ENCODE results near the gene C1orf74.

Gene C1orf74

DNA sequence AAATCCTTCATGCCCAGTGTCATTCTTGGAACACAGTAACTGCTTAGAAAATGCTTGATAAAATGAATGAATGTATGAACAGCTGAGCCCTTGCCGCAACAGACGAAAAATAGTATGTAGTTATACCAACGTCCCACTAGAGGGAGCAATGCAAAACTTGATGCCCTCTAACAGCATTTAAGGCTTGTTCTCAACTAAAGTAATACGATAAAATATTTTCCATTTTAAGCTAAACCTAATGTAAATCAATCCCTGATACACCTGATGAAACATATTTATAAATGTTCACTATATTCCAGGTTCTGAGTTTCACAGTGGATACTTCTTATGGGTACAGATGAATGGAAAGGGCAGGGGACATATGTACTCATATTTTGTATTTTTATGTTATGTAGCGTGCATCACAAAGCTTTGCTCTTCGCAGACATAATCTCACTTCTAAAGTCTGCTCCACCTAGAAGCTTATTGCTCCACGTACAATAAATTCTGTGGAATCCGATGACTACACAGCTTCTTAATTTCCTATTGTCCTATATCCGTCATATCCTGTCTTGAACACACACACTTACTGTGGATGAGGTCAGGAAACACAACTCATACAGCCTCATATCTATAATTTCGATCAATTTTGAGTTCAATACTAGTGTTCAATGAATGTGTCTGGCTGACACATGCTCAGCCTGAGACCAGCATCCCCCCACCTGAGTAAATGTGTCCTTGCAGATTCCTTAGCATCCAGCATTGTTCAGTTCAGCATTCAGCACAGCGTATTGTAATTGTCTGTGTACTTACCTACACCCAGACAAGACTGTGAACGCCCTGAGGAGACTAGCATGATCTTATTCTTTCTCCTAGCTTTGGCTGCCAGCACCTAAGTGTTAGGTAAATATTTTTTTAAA lies 39.0 kb upstream of the C1orf74 start:
- no peak overlapping the region for H3K4me3 ChIP-seq (ENCODE audit: low read depth, low read length)
- TF ChIP-seq, protein P1, sequence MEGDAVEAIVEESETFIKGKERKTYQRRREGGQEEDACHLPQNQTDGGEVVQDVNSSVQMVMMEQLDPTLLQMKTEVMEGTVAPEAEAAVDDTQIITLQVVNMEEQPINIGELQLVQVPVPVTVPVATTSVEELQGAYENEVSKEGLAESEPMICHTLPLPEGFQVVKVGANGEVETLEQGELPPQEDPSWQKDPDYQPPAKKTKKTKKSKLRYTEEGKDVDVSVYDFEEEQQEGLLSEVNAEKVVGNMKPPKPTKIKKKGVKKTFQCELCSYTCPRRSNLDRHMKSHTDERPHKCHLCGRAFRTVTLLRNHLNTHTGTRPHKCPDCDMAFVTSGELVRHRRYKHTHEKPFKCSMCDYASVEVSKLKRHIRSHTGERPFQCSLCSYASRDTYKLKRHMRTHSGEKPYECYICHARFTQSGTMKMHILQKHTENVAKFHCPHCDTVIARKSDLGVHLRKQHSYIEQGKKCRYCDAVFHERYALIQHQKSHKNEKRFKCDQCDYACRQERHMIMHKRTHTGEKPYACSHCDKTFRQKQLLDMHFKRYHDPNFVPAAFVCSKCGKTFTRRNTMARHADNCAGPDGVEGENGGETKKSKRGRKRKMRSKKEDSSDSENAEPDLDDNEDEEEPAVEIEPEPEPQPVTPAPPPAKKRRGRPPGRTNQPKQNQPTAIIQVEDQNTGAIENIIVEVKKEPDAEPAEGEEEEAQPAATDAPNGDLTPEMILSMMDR (IDR thresholded peaks at IDR 0.05; ENCODE audit: borderline replicate concordance, insufficient read depth, low read depth, low read length): peak; percentile 67

DNA sequence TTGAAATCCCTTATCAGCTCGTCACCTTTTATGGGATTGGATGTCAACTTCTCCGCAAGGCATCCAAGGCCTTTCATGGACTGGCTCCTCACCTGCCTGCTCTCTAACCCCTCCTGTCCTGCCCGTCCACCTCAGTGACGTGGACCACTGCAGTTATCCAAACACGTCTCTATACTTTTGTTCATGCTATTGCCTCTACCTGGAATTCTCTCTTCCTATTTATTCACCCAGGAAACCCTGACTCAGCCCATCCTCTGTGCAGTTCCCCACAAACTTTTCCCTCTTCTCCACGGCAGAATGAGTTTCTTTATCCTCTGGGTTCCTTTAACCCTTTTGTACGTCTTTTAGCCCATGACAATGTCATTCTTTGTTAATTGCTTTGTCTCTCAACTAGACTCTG lies 38.3 kb upstream of the C1orf74 start:
- TF ChIP-seq, protein P1 (IDR thresholded peaks at IDR 0.05; ENCODE audit: borderline replicate concordance, insufficient read depth, low read depth, low read length): no peak

GRCh38 chr1:209820986-209821385 lies 36.6 kb upstream of the C1orf74 start:
- TF ChIP-seq, protein P1 (IDR thresholded peaks at IDR 0.05; ENCODE audit: borderline replicate concordance, insufficient read depth, low read depth, low read length): no peak
- H3K4me3 ChIP-seq (ENCODE audit: low read depth, low read length): no peak overlapping the region

More for the DNA sequence above, 38.3 kb upstream of the C1orf74 start:
- no peak overlapping the region for H3K4me3 ChIP-seq (ENCODE audit: low read depth, low read length)

- H3K4me3 ChIP-seq (ENCODE audit: low read depth, low read length): no peak overlapping the region
- TF ChIP-seq, protein P1 (IDR thresholded peaks at IDR 0.05; ENCODE audit: borderline replicate concordance, insufficient read depth, low read depth, low read length): no peak
These were observed 34.7 kb upstream of the C1orf74 start for GRCh38 chr1:209819058-209819457.

DNA sequence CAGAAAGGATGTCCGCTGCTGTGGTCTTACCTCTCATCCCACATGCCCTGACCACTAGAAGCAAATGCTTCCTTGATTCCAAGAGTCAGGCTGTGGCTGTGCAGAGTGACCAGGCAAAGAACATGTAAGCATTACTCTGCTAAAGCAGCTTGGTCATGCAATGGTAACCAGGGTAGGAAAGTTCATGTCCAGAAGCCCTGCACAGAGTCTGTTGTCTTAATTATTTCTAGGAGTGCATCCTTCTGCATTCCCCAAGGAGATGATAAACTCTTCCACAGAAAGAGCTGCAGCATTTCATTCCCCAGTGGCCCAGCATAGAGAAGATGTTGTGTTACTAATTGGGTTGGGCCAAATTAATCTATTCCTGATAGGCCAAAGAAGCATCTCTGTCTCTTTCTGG lies 33.3 kb upstream of the C1orf74 start:
- H3K4me3 ChIP-seq (ENCODE audit: low read depth, low read length): no peak overlapping the region
- TF ChIP-seq, protein P1 (IDR thresholded peaks at IDR 0.05; ENCODE audit: borderline replicate concordance, insufficient read depth, low read depth, low read length): no peak

- H3K4me3 ChIP-seq (ENCODE audit: low read depth, low read length): no peak overlapping the region
- TF ChIP-seq, protein P1 (IDR thresholded peaks at IDR 0.05; ENCODE audit: borderline replicate concordance, insufficient read depth, low read depth, low read length): no peak
These were observed 32.6 kb upstream of the C1orf74 start for GRCh38 chr1:209816923-209817322.

GRCh38 chr1:209815931-209816341 lies 31.6 kb upstream of the C1orf74 start:
- H3K4me3 ChIP-seq (ENCODE audit: low read depth, low read length): no peak overlapping the region
- TF ChIP-seq, protein P1 (IDR thresholded peaks at IDR 0.05; ENCODE audit: borderline replicate concordance, insufficient read depth, low read depth, low read length): no peak

All from GM12875 (cell line).